ENCODE data around the gene CD48. TPM values are rescaled to one million over a fixed set of nuclear protein-coding genes. Genes with fewer than 3 reads are reported as not detected.

Gene CD48
- total RNA-seq, 1 experiment from 2014 or later, result 0.20 TPM

DNA sequence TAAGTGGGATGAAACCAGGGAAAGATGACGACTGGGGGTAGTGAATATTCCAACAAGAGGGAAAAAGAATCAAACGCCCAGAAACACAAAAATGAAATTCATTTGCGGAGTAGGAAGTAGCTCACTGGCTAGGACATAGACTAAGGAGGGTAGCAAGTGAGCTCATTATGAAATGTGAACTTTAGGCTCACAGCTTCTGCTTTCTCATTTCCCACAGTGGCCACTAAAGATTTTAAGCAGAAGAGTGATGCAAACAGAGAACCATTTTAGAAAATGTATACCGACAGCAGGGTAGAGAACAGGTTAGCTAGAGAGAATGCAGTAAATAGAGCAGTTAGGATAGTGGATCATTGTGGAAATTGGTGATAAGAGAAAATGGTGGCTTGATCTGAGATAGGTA is 3.5 kb downstream of the CD48 start:
- no peaks in the 10 kb centered on the region for H4K20me1 ChIP-seq (ENCODE audit: insufficient read depth)
- POLR2A ChIA-PET, result no interaction called here

More for the DNA sequence above, 3.5 kb downstream of the CD48 start:
- Histone ChIP-seq H3K27ac (ENCODE audit: low read depth, low read length) (no peak overlapping the region), H3K4me1 (ENCODE audit: control insufficient read depth in 1 of 2, insufficient read depth in 2 of 2, low read length in 2 of 2) (no peaks in the 10 kb centered on the region), H3K79me2 (ENCODE audit: insufficient read depth, low read length) (no peaks in the 10 kb centered on the region), H3K27me3 (ENCODE audit: insufficient read depth, low read length) (no peaks in the 10 kb centered on the region; the same call in 1 of the 2 replicates), H3K4me2 (ENCODE audit: low read length) (no peak overlapping the region), H3K9me2 (ENCODE audit: insufficient read depth) (no peaks in the 10 kb centered on the region), H3K4me3 (replicated peaks in 1 of 2; ENCODE audit: low read depth in 1 of 2, low read length in 2 of 2) (no peak overlapping the region), H2AFZ (ENCODE audit: low read depth, low read length, poor library complexity, severe bottlenecking) (no peak overlapping the region), H3K36me3 (ENCODE audit: control insufficient read depth in 1 of 2, insufficient read depth in 2 of 2, low read length in 2 of 2) (no peaks in the 10 kb centered on the region), H3K9me3 (ENCODE audit: control insufficient read depth in 1 of 2, insufficient read depth in 1 of 2, low read depth in 1 of 2, low read length in 2 of 2) (no peaks in the 10 kb centered on the region), H3K9ac (ENCODE audit: low read length) (no peak overlapping the region)
- TF ChIP-seq, protein P1, sequence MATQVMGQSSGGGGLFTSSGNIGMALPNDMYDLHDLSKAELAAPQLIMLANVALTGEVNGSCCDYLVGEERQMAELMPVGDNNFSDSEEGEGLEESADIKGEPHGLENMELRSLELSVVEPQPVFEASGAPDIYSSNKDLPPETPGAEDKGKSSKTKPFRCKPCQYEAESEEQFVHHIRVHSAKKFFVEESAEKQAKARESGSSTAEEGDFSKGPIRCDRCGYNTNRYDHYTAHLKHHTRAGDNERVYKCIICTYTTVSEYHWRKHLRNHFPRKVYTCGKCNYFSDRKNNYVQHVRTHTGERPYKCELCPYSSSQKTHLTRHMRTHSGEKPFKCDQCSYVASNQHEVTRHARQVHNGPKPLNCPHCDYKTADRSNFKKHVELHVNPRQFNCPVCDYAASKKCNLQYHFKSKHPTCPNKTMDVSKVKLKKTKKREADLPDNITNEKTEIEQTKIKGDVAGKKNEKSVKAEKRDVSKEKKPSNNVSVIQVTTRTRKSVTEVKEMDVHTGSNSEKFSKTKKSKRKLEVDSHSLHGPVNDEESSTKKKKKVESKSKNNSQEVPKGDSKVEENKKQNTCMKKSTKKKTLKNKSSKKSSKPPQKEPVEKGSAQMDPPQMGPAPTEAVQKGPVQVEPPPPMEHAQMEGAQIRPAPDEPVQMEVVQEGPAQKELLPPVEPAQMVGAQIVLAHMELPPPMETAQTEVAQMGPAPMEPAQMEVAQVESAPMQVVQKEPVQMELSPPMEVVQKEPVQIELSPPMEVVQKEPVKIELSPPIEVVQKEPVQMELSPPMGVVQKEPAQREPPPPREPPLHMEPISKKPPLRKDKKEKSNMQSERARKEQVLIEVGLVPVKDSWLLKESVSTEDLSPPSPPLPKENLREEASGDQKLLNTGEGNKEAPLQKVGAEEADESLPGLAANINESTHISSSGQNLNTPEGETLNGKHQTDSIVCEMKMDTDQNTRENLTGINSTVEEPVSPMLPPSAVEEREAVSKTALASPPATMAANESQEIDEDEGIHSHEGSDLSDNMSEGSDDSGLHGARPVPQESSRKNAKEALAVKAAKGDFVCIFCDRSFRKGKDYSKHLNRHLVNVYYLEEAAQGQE (IDR thresholded peaks at IDR 0.05; ENCODE audit: low read depth), result no peak
- TF ChIP-seq EZH2phosphoT487 (IDR thresholded peaks at IDR 0.05; ENCODE audit: borderline replicate concordance) (no peak), SP1 (IDR thresholded peaks at IDR 0.05; ENCODE audit: low read depth) (no peak), FOSL1 (IDR thresholded peaks at IDR 0.05; ENCODE audit: low read depth) (no peak), SRF (IDR thresholded peaks at IDR 0.05; ENCODE audit: low read depth) (no peak), ZNF274 (IDR thresholded peaks at IDR 0.05; ENCODE audit: low read depth, low read length) (no peak), JUND (IDR thresholded peaks at IDR 0.05) (no peak), RAD21 (IDR thresholded peaks at IDR 0.05; ENCODE audit: low read depth) (no peak)
- TF ChIP-seq, protein P2, sequence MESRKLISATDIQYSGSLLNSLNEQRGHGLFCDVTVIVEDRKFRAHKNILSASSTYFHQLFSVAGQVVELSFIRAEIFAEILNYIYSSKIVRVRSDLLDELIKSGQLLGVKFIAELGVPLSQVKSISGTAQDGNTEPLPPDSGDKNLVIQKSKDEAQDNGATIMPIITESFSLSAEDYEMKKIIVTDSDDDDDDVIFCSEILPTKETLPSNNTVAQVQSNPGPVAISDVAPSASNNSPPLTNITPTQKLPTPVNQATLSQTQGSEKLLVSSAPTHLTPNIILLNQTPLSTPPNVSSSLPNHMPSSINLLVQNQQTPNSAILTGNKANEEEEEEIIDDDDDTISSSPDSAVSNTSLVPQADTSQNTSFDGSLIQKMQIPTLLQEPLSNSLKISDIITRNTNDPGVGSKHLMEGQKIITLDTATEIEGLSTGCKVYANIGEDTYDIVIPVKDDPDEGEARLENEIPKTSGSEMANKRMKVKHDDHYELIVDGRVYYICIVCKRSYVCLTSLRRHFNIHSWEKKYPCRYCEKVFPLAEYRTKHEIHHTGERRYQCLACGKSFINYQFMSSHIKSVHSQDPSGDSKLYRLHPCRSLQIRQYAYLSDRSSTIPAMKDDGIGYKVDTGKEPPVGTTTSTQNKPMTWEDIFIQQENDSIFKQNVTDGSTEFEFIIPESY (IDR thresholded peaks at IDR 0.05; ENCODE audit: extremely low read depth, insufficient replicate concordance, low read length), result no peak
- TF ChIP-seq, protein P3, sequence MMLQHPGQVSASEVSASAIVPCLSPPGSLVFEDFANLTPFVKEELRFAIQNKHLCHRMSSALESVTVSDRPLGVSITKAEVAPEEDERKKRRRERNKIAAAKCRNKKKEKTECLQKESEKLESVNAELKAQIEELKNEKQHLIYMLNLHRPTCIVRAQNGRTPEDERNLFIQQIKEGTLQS (IDR thresholded peaks at IDR 0.05), result no peak
- TF ChIP-seq, protein P4, sequence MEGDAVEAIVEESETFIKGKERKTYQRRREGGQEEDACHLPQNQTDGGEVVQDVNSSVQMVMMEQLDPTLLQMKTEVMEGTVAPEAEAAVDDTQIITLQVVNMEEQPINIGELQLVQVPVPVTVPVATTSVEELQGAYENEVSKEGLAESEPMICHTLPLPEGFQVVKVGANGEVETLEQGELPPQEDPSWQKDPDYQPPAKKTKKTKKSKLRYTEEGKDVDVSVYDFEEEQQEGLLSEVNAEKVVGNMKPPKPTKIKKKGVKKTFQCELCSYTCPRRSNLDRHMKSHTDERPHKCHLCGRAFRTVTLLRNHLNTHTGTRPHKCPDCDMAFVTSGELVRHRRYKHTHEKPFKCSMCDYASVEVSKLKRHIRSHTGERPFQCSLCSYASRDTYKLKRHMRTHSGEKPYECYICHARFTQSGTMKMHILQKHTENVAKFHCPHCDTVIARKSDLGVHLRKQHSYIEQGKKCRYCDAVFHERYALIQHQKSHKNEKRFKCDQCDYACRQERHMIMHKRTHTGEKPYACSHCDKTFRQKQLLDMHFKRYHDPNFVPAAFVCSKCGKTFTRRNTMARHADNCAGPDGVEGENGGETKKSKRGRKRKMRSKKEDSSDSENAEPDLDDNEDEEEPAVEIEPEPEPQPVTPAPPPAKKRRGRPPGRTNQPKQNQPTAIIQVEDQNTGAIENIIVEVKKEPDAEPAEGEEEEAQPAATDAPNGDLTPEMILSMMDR (IDR thresholded peaks at IDR 0.05 in 2 of 3, conservative IDR thresholded peaks at IDR 0.05 in 1 of 3; ENCODE audit: borderline replicate concordance in 1 of 3, insufficient read depth in 1 of 3, low read depth in 2 of 3, low read length in 2 of 3), result no peak
- ChIA-PET RAD21 (ENCODE audit: low non-redundant PET in 1 of 2, low total read pairs in 2 of 2, uncharacterized antibody in 2 of 2, unreplicated experiment in 2 of 2) (no interaction called here), CTCF (no interaction called here)
- BruUV-seq (replicated peaks), result no TSS peak
- ATAC-seq (no peak), DNase-seq (ENCODE audit: low read depth, low spot score) (no peak)
- intact Hi-C loops (cut with micrococcal nuclease), result no loop called here
